HG03457 (cell line): ENCODE results near the gene SDK2.
"Not testable (repeated sequence)": the region's sequence is repeated elsewhere in the genome, so short reads cannot be mapped to it uniquely, and the experiment has no call there.

Experiments
- ATAC-seq: cut with Tn5 transposase; IDR thresholded peaks from one replicate; pipeline ENCODE4 v1.9.1; 2021; ENCODE audit warnings: moderate number of reproducible peaks; ENCODE audit not compliant: unreplicated experiment

The SDK2 gene

GRCh38 chr17:73465130-73465952 is 178.9 kb downstream of the SDK2 start:
- no peak for ATAC-seq

GRCh38 chr17:73464447-73464846 is 179.8 kb downstream of the SDK2 start:
- ATAC-seq = no peak

- ATAC-seq = no peak
Measured at GRCh38 chr17:73463821-73464220, 180.4 kb downstream of the SDK2 start.

- no peak for ATAC-seq
Measured at GRCh38 chr17:73462823-73463222, 181.4 kb downstream of the SDK2 start.

- no peak for ATAC-seq
Measured at GRCh38 chr17:73459980-73460379, 184.3 kb downstream of the SDK2 start.

- no peak for ATAC-seq
Measured at GRCh38 chr17:73455767-73456166, 188.5 kb downstream of the SDK2 start.

- no peak for ATAC-seq
Measured at GRCh38 chr17:73455050-73455687, 189.1 kb downstream of the SDK2 start.

- not testable (repeated sequence) for ATAC-seq
Measured at GRCh38 chr17:73453494-73453893, 190.8 kb downstream of the SDK2 start.

- no peak for ATAC-seq
Measured at GRCh38 chr17:73453090-73453489, 191.2 kb downstream of the SDK2 start.

GRCh38 chr17:73452009-73452408 is 192.2 kb downstream of the SDK2 start:
- ATAC-seq = no peak

GRCh38 chr17:73447319-73447718 is 196.9 kb downstream of the SDK2 start:
- ATAC-seq = no peak

- no peak for ATAC-seq
Measured at GRCh38 chr17:73446617-73447016, 197.6 kb downstream of the SDK2 start.

GRCh38 chr17:73445466-73445865 is 198.8 kb downstream of the SDK2 start:
- ATAC-seq = no peak

GRCh38 chr17:73444021-73444420 is 200.2 kb downstream of the SDK2 start:
- no peak for ATAC-seq

- ATAC-seq = no peak
Measured at GRCh38 chr17:73439597-73439996, 204.6 kb downstream of the SDK2 start.

- ATAC-seq = no peak
Measured at GRCh38 chr17:73437826-73438225, 206.4 kb downstream of the SDK2 start.

- no peak for ATAC-seq
Measured at GRCh38 chr17:73436954-73437353, 207.3 kb downstream of the SDK2 start.

GRCh38 chr17:73435412-73435811 is 208.8 kb downstream of the SDK2 start:
- no peak for ATAC-seq

GRCh38 chr17:73434154-73434553 is 210.1 kb downstream of the SDK2 start:
- no peak for ATAC-seq

- no peak for ATAC-seq
Measured at GRCh38 chr17:73433501-73433900, 210.7 kb downstream of the SDK2 start.

GRCh38 chr17:73432624-73433190 is 211.5 kb downstream of the SDK2 start:
- ATAC-seq = no peak
